Type B pancreatic cell (in vitro differentiated cells): Measurements from ENCODE around the gene MEGF6. TPM values are rescaled to one million over a fixed set of nuclear protein-coding genes. Genes with fewer than 3 reads are reported as not detected.

Experiments used
- DNase-seq: peaks from one replicate; pipeline ENCODE4 v3.0.0; 2021; ENCODE audit warnings: mixed read lengths; ENCODE audit not compliant: unreplicated experiment; ENCODE audit errors: extremely low spot score
- H3K27ac Mint-ChIP-seq: 2 replicates; pipeline ENCODE4 v1.8.0; 2021; ENCODE audit warnings: mild to moderate bottlenecking, mixed read lengths
- H3K27me3 Mint-ChIP-seq: 2 replicates; pipeline ENCODE4 v1.8.0; 2021; ENCODE audit warnings: mixed read lengths
- H3K36me3 Mint-ChIP-seq: 2 replicates; pipeline ENCODE4 v1.8.0; 2021; ENCODE audit warnings: mixed read lengths
- H3K4me1 Mint-ChIP-seq: one replicate; pipeline ENCODE4 v1.8.0; 2021; ENCODE audit warnings: mixed read lengths; ENCODE audit not compliant: unreplicated experiment
- H3K4me3 Mint-ChIP-seq: 2 replicates; pipeline ENCODE4 v1.8.0; 2021; ENCODE audit warnings: mild to moderate bottlenecking, mixed read lengths
- H3K9me3 Mint-ChIP-seq: 2 replicates; pipeline ENCODE4 v1.8.0; 2021; ENCODE audit warnings: mixed read lengths
- total RNA-seq: library from RNA; stranded (reverse); gene quantifications from 2 replicates; pipeline ENCODE4 v1.2.1, GENCODE V29; 2021; ENCODE audit warnings: low replicate concordance
- TF ChIP-seq, protein P1 (sequence below): fragments of 200-600 bp; sonication (generic); conservative IDR thresholded peaks from 2 replicates; pipeline ENCODE4 v1.5.0; 2021; ENCODE audit warnings: antibody characterized with exemption, mild to moderate bottlenecking

MEGF6 gene
- total RNA-seq, 1 donor from 2014 or later: 61.7 TPM

DNA sequence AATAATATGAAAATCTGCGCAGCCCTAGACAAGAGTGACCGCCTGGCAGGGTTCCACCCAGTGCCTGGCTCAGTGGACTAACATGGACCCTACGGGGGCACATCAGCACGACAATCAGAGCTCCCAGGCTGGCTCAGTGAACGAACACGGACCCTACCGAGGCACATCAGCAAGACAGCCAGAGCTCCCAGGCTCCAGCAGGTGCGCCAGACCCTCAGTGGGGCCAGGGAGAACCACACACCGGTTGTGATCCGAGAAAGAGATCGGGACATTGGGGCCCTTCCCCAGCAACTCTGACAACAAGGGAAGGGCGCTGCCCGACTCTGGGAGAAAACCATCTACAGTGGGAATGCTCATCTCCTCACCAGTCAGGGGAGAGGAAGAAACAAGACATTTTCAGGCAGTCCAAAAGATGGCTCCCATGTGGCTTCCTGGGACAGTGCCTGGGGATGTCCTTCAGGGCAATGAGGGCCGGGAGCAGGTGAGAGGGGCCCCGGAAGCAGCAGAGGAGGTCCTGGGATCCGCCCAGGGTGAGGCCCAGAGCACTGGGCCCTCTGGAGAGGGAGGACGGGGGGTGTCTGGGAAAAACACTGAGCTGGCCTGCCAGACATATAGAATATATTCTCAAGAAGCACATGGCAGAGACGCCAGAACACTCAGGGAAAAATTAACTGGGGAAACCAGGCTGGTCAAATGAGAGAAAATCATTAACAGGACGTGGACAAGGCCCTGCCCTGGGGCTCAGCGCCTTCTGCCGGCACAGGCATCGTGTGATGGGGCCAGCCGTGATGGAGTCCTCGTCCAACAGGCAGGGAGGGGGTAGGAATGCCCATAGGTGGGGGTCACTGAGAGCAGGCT, 152.0 kb downstream of the MEGF6 start:
- H3K4me3 Mint-ChIP-seq: peak overlapping the region; percentile 84
- peak overlapping the region; percentile 88 for H3K27ac Mint-ChIP-seq
- TF ChIP-seq, protein P1, sequence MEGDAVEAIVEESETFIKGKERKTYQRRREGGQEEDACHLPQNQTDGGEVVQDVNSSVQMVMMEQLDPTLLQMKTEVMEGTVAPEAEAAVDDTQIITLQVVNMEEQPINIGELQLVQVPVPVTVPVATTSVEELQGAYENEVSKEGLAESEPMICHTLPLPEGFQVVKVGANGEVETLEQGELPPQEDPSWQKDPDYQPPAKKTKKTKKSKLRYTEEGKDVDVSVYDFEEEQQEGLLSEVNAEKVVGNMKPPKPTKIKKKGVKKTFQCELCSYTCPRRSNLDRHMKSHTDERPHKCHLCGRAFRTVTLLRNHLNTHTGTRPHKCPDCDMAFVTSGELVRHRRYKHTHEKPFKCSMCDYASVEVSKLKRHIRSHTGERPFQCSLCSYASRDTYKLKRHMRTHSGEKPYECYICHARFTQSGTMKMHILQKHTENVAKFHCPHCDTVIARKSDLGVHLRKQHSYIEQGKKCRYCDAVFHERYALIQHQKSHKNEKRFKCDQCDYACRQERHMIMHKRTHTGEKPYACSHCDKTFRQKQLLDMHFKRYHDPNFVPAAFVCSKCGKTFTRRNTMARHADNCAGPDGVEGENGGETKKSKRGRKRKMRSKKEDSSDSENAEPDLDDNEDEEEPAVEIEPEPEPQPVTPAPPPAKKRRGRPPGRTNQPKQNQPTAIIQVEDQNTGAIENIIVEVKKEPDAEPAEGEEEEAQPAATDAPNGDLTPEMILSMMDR: no peak

DNA sequence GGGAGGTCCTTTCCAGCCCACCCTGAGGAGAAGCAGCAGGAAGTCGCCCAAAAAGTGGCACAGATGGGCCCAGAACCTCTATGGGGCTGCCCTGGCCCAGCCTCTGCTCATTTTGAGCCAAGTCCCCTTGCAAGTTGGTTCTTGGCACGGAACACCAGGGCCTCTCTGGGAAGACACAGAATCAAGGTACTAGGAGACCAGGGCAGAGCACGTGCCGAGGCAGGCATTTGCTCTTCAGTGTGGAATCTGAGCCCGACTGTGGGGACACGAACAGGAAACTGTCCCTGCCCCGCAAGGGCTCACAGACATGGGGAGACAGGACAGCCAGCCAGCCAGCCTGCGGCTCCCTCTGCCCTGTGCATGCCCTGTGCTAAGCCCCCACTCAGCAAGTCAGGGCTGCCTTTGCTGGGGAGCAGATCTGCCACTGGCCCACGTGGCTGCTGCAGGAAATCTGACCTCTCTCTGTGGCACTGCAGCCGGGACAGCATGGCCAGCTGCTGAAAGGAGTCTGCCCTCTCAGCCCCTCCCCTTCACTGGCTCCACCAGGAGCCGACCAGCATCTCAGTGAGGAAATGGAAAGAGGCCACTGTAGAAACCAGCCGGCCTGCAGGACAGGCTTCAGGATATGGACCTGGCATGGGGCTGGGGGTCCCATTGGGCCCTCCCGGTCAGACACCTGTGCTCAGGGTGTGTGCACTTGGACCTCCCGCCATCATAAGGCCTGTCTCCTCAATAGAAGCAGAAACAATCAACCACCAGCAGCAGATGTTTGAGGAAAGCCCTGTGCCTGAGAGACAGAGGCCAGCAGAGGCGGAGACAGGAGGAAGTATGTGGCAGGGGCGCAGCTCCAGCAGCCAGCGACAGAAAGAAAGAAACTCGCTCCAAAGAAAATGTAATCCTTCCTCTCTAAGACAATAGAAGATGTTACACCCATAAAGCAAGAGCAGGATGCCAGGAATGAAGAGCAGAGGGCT, 153.1 kb downstream of the MEGF6 start:
- Mint-ChIP-seq H3K36me3 (no peaks in the 10 kb centered on the region), H3K27ac (peak overlapping the region; percentile 88), H3K4me1 (peaks cover 33% of the 10 kb centered on the region), H3K9me3 (no peaks in the 10 kb centered on the region), H3K27me3 (no peaks in the 10 kb centered on the region), H3K4me3 (peak overlapping the region; percentile 64)
- TF ChIP-seq, protein P1: no peak
- DNase-seq: no peak

More for the DNA sequence above, 152.0 kb downstream of the MEGF6 start:
- H3K27me3 Mint-ChIP-seq: no peaks in the 10 kb centered on the region
- DNase-seq: no peak
- peaks cover 33% of the 10 kb centered on the region for H3K4me1 Mint-ChIP-seq
- H3K36me3 Mint-ChIP-seq: no peaks in the 10 kb centered on the region
- H3K9me3 Mint-ChIP-seq: no peaks in the 10 kb centered on the region

DNA sequence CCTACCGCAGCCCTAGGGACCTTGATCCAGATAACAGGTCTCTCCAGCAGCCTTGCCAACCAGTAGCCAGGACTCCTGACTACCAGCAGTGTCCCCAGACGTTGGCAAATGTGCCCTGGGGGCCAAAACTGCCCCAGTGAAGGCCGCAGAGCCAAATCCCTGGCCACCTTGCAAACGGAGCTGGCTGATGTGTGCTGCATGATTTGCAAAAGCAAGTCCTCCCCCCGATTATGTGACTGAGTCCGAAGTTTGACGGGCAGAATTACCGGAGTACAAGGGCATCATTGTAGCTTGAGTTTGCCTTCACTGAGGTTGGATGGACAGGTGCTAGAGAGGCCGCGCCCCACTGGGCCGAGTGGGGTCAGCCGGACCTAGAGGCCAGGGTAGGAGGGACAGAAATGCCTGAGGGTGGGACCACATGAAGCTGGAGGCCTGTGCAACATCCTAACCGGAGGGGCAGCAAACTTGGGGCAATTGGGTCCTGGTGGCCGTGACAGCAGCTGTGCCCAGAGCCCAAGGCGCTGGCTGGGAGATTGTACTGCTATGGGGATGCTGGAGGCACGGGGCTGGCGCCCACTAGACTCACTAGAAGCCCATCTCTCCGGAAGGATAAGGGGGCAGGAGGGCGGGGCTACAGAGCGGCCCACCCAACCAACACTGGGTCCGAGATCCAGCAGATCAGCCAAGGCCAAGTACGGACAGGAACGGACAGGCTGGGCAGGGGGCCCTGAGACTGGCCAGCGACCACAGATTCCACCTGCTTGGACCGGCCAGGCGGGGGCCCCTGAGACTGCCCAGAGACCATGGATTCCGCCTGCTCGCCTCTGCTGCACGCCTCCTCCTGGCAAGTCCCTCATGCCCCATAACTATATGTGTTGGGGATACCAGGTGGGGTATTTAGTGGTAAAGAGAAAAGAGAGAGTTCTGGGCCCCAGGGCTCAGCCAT, 154.1 kb downstream of the MEGF6 start:
- Mint-ChIP-seq H3K9me3 (no peaks in the 10 kb centered on the region), H3K27me3 (no peaks in the 10 kb centered on the region), H3K36me3 (no peaks in the 10 kb centered on the region), H3K4me1 (peaks cover 33% of the 10 kb centered on the region), H3K4me3 (peak overlapping the region; percentile 9), H3K27ac (peak overlapping the region; percentile 88)
- no peak for DNase-seq
- TF ChIP-seq, protein P1: no peak

DNA sequence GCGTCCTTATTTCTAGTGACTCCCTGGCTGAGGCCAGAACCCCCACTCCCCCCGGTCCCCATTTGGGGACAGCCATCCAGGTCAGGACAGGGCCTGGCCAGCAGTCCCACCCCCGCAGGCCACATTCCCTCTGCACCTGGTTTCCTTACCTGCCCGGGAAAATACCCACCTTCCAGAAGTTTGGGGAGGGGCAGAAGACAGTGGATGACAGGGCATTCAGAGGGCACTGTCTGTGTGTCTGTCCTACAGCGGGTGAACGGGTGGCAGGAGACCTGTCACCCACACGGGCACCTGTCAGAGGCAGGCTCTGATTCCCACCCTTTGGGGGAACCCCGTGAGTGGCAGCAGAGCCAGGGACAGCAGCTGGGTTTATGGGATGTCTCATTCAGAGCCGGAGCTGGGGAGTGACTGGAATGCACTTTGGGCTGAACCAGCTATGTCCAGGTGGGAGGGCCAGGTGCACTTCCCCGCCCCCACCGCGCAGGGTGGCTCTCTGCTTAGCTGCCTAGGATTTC, 154.8 kb downstream of the MEGF6 start:
- no peak overlapping the region for H3K27ac Mint-ChIP-seq
- peaks cover 33% of the 10 kb centered on the region for H3K4me1 Mint-ChIP-seq
- no peaks in the 10 kb centered on the region for H3K27me3 Mint-ChIP-seq
- TF ChIP-seq, protein P1: no peak
- H3K4me3 Mint-ChIP-seq: peak overlapping the region; percentile 17
- H3K36me3 Mint-ChIP-seq: no peaks in the 10 kb centered on the region
- H3K9me3 Mint-ChIP-seq: no peaks in the 10 kb centered on the region
- DNase-seq: no peak
